NCI-H526 (cell line): ENCODE measurements around the gene F2RL1.
A peak's percentile ranks its signal among the peaks of the same experiment; 100 is the strongest.
"Not testable (repeated sequence)": the region's sequence is repeated elsewhere in the genome, so short reads cannot be mapped to it uniquely, and the experiment has no call there.

Experiments
- DNase-seq, 2 experiments: peaks; one replicate each; lab custom pipeline; 2025; lab: John Stamatoyannopoulos, UW

F2RL1 gene

GRCh38 chr5:76849419-76850291, 30.8 kb downstream of the F2RL1 start, which contains the start of gene S100Z:
Gene S100Z (plus strand): TSS chr5:76850014. CDS start chr5:76875360, 25,346 bp downstream.
- no peak for DNase-seq

DNA sequence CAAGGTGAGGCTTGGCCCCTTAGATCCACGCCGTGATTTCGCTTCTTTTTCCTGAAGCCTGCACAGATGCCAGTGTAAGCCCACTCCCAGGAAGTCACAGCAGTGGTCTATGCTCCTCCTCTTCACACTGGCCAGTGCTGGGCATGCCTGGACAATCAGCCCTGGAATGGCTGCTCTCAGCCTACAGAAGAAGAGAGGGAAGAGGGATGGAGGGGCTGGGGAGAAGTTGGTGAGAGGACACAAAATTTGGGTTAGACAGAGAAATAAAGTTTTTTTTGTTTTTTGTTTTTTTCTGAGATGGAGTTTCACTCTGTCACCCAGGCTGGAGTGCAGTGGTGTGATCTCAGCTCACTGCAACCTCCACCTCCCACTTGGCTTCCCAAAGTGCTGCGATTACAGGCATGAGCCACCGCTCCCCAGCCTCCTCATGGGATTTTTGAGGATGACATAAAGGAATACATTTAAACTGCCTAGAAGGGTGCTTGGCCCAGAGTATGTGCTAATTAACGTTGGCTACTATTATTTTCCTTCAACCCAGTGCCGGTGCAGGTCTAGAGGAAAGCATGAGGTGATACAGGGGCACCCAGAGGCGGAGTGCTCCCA, 31.8 kb downstream of the F2RL1 start:
- no peak for DNase-seq

- DNase-seq: no peak
Measured at GRCh38 chr5:76851728-76852369, 33.0 kb downstream of the F2RL1 start.

GRCh38 chr5:76852772-76853171, 33.9 kb downstream of the F2RL1 start:
- no peak for DNase-seq

- not testable (repeated sequence) for DNase-seq
Measured at GRCh38 chr5:76853741-76854140, 34.9 kb downstream of the F2RL1 start.

DNA sequence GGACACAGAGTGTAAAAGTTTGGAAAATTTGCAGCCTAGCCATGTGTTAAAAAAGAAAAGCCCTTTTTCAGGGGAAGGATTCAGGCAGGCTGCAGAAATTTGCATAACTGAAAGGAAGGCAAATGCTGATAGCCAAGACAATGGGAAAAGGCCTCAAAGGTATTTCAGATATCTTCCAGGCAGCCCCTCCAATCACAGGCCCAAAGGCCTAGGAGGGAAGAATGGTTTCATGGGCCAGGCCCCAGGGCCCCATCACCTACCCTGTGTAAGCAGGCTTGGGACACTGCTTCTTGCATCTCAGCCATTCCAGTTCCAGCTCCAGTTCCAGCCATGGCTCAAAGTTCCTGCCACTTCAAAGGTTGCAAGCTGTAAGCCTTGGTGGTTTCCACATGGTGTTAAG, 35.8 kb downstream of the F2RL1 start:
- DNase-seq: peak; percentile 1 to 4

DNA sequence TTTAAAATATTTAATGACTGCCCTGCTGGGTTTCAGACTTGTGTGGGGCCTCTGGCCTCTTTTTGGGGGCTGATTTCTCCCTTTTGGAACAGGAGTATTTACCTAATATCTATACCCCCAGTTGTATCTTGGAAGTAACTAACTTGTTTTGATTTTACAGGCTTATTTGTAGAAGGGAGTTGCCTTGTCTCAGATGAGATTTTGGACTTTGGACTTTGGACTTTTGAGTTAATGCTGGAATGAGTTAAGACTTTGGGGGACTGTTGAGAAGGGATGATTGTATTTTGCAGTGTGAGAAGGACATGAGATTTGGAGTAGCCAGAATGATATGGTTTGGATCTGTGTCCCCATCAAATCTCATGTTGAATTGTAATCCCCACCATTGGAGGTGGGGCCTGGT, 36.7 kb downstream of the F2RL1 start:
- not testable (repeated sequence) for DNase-seq

DNA sequence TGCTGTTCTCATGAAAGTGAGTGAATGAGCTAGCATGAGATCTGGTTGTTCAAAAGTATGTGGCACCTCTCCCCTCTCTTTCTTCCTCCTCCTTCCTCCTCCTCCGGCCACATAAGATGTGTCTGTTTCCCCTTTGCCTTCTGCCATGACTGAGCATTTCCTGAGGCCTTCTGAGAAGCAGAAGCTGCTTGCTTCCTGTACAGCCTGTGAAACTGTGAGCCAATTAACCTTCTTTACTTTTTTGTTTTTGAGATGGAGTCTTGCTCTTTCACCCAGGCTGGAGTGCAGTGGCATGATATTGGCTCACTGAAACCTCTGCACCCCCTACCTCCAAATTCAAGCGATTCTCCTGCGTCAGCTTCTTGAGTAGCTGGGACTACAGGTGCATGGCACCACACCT, 37.1 kb downstream of the F2RL1 start:
- no peak for DNase-seq

DNA sequence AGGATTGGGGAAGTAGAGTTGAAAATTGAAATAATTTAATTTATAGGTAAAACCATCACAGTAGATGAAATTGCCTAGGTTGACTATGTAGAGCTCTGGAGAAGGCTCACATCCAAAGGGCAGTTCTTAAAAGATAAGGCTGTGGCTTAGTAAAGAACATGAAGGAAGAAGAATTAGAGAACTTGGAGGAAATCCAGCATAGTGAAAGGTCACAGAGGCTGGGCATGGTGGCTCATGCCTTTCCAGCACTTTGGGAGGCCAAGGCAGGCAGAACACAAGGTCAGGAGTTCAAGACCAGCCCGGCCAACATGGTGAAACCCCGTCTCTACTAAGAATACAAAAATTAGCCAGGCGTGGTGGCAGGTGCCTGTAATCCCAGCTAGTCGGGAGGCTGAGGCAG, 38.0 kb downstream of the F2RL1 start:
- DNase-seq: not testable (repeated sequence)

DNA sequence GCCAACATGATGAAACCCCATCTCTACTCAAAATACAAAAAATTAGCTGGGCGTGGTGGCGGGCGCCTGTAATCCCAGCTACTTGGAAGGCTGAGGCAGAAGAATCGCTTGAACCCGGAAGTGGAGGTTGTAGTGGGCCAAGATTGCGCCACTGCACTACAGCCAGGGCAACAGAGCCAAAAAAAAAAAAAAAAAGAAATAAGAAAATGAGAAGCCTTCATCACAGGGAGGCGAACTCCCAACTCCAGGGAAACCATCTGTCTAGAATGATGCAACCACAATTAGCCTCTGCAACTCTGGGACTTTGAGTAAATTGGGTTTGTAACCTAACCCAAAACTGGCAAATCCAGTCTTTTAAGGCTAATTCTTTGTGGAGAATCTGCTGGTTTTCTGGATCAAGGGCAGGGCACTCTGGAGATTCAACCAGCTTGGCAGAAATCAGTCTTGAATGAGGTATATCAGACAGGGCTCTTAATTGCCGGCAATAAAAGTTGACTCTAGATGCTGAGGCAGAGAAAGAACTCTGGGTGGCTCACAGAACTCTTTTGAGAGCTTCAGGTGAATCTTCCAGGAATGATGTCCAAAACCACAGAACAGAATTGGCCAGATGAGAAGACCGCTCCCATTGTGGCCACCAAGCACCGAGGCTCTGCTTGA, 40.9 kb downstream of the F2RL1 start:
- no peak for DNase-seq

DNA sequence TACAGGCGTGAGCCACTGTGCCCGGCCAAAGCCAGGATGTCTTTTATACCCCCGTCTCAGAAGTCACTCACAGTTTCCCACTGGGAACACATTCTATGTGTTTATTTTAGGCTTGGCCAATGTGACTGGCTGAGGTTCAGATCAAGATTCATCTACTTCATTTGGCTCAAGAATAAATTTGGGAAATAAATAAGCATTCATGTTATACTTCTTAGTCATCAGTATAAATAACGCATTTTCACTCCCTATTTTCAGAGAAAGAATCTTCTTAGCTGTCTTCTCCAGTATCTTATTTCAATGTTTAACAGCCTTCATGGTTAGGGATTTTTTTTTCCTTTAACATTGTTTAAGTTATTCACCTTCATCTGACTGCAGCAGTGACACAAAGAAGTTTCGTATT, 42.8 kb downstream of the F2RL1 start:
- no peak for DNase-seq

- no peak for DNase-seq
Measured at GRCh38 chr5:76863001-76863400, 44.2 kb downstream of the F2RL1 start.

GRCh38 chr5:76866503-76866902, 47.7 kb downstream of the F2RL1 start:
- DNase-seq: no peak

GRCh38 chr5:76867038-76867437, 48.2 kb downstream of the F2RL1 start:
- DNase-seq: no peak

DNA sequence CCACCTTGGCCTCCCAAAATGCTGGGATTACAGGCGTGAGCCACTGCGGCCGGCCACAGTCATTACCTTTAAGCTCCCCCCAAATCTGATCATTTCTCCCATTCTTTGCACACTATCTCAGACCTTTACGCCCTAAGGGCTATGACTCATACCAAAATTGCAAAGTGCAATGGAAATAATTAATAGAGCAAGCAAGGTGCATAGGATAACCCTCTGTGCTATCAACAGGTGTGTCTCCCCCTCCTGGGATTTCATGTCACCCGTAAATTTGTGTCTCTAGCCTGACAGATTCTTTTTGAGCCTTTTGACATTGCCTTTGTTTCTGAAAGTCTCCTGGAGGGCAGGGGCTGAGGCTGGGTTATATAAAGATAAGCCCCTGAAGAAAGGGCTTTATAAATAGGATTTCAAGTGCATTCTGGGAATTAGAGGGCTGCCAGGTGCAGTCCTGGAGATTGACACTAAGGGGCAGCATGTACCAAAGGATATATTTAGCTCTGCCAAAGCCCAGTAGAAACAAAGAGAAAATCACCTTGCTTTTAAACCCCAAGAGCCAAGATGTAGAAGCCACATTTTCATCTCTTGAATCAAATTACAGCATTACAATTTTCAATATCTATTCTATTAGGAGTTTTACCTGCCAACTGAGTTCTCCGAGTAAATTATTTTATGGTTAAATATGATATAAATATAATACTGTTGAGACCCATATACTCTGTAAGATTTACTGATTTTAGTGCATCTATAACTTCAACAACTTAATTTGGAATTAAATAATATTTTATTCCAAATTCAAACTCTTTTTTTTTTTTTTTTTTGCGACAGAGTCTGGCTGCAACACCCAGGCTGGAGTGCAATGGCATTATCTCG, 49.2 kb downstream of the F2RL1 start:
- DNase-seq: peak; percentile 0 to 62

- DNase-seq: no peak
Measured at GRCh38 chr5:76870046-76870445, 51.2 kb downstream of the F2RL1 start.

- no peak for DNase-seq
Measured at GRCh38 chr5:76874088-76874581, 55.3 kb downstream of the F2RL1 start.
